ENCODE measurements around the gene ABCA4.
A peak's percentile ranks its signal among the peaks of the same experiment; 100 is the strongest.

- TF ChIP-seq EZH2 (IDR thresholded peaks at IDR 0.05; ENCODE audit: borderline replicate concordance, low read depth, low read length, severe bottlenecking) (no peak), MYC (IDR thresholded peaks at IDR 0.05; ENCODE audit: low read depth, low read length) (no peak), CTCF (IDR thresholded peaks at IDR 0.05; ENCODE audit: extremely low read depth in 1 of 2, insufficient read depth in 1 of 2, low read depth in 1 of 2, low read length in 2 of 2) (peak; percentile 53 to 73), POLR2A (IDR thresholded peaks at IDR 0.05; ENCODE audit: low read depth, low read length) (no peak), JUN (IDR thresholded peaks at IDR 0.05; ENCODE audit: borderline replicate concordance, insufficient read depth, insufficient read length, low read depth) (no peak), POLR2AphosphoS5 (IDR thresholded peaks at IDR 0.05; ENCODE audit: insufficient read depth, low read depth, low read length) (no peak), MAX (IDR thresholded peaks at IDR 0.05; ENCODE audit: insufficient read depth, insufficient read length) (no peak), GATA2 (IDR thresholded peaks at IDR 0.05; ENCODE audit: insufficient read depth, insufficient read length, low read depth, low read length) (no peak), FOS (IDR thresholded peaks at IDR 0.05; ENCODE audit: borderline replicate concordance, insufficient read depth, low read length) (no peak)
Measured at GRCh38 chr1:94025383-94026340, 95.3 kb downstream of the ABCA4 start.

Data from endothelial cell of umbilical vein (primary cell).